ENCODE measurements around the gene SCN2B. TPM values are rescaled to one million over a fixed set of nuclear protein-coding genes. Genes with fewer than 3 reads are reported as not detected.
A peak's percentile ranks its signal among the peaks of the same experiment; 100 is the strongest.

Gene SCN2B
- total and polyA plus RNA-seq, 2 of the 13 experiments (the other 11 are each of a cell fraction or from before 2014, with no cell fraction given) = 0.01 to 0.02 TPM

GRCh38 chr11:118194835-118195627, 18.6 kb upstream of the SCN2B start (continued):
- no peak for TF ChIP-seq FUBP1 (CRISPR knock-in tag; IDR thresholded peaks at IDR 0.05; ENCODE audit: borderline replicate concordance)
- TF ChIP-seq MAX (IDR thresholded peaks at IDR 0.05) = peak; percentile 77
- TF ChIP-seq ZNF224 (CRISPR knock-in tag; IDR thresholded peaks at IDR 0.05) = peak; percentile 24; the same call in 1 of the 2 replicates
- TF ChIP-seq WIZ (CRISPR knock-in tag; IDR thresholded peaks at IDR 0.05) = no peak
- peak; percentile 94 for TF ChIP-seq ZNF350 (CRISPR knock-in tag; IDR thresholded peaks at IDR 0.05; ENCODE audit: borderline replicate concordance, low read depth)
- peak; percentile 91 for TF ChIP-seq ARNTL (CRISPR knock-in tag; IDR thresholded peaks at IDR 0.05)
- TF ChIP-seq ZNF615 (CRISPR knock-in tag; IDR thresholded peaks at IDR 0.05; ENCODE audit: borderline replicate concordance) = no peak
- peak; percentile 53; the same call in 1 of the 2 replicates for TF ChIP-seq YEATS2 (CRISPR knock-in tag; IDR thresholded peaks at IDR 0.05; ENCODE audit: borderline replicate concordance)
- peak; percentile 26; the same call in 1 of the 2 replicates for TF ChIP-seq KLF11 (CRISPR knock-in tag; IDR thresholded peaks at IDR 0.05)
- TF ChIP-seq KDM2A (CRISPR knock-in tag; IDR thresholded peaks at IDR 0.05; ENCODE audit: borderline replicate concordance, low read depth) = peak; percentile 54; the same call in 1 of the 2 replicates
- peak; percentile 69; the same call in 1 of the 2 replicates for TF ChIP-seq HMG20A (CRISPR knock-in tag; IDR thresholded peaks at IDR 0.05; ENCODE audit: borderline replicate concordance)
- peak; percentile 78 for TF ChIP-seq PRDM15 (CRISPR knock-in tag; IDR thresholded peaks at IDR 0.05)
- TF ChIP-seq MAZ (IDR thresholded peaks at IDR 0.05; ENCODE audit: borderline replicate concordance, low read depth, low read length) = no peak
- TF ChIP-seq MAZ (CRISPR knock-in tag; IDR thresholded peaks at IDR 0.05; ENCODE audit: low read depth) = peak; percentile 41; the same call in 1 of the 2 replicates
- peak; percentile 64; the same call in 1 of the 2 replicates for TF ChIP-seq DMAP1 (CRISPR knock-in tag; IDR thresholded peaks at IDR 0.05)
- no peak for TF ChIP-seq SRF (IDR thresholded peaks at IDR 0.05; ENCODE audit: low read depth, low read length)
- TF ChIP-seq NKX3-1 (CRISPR knock-in tag; IDR thresholded peaks at IDR 0.05) = no peak
- TF ChIP-seq ZNF768 (CRISPR knock-in tag; IDR thresholded peaks at IDR 0.05) = no peak
- peak; percentile 20 to 86; a peak in 3 of 4 replicates for TF ChIP-seq EP300 (IDR thresholded peaks at IDR 0.05; ENCODE audit: low read depth in 2 of 2, low read length in 2 of 2)
- TF ChIP-seq EP300 (CRISPR knock-in tag; IDR thresholded peaks at IDR 0.05; ENCODE audit: borderline replicate concordance) = peak; percentile 77; the same call in 1 of the 2 replicates
- no peak for TF ChIP-seq CC2D1A (CRISPR knock-in tag; IDR thresholded peaks at IDR 0.05)
- TF ChIP-seq KAT2B (IDR thresholded peaks at IDR 0.05; ENCODE audit: borderline replicate concordance, low read depth, low read length) = no peak
- TF ChIP-seq HNRNPUL1 (IDR thresholded peaks at IDR 0.05; ENCODE audit: low read depth, low read length) = peak; percentile 79; the same call in 1 of the 2 replicates
- no peak for TF ChIP-seq FOXO1 (CRISPR knock-in tag; IDR thresholded peaks at IDR 0.05)
- peak; percentile 76; the same call in 1 of the 2 replicates for TF ChIP-seq IRF2 (CRISPR knock-in tag; IDR thresholded peaks at IDR 0.05)
- TF ChIP-seq ZNF441 (CRISPR knock-in tag; IDR thresholded peaks at IDR 0.05; ENCODE audit: borderline replicate concordance) = peak; percentile 88
